ENCODE results near the gene CDH23.

The CDH23 gene

DNA sequence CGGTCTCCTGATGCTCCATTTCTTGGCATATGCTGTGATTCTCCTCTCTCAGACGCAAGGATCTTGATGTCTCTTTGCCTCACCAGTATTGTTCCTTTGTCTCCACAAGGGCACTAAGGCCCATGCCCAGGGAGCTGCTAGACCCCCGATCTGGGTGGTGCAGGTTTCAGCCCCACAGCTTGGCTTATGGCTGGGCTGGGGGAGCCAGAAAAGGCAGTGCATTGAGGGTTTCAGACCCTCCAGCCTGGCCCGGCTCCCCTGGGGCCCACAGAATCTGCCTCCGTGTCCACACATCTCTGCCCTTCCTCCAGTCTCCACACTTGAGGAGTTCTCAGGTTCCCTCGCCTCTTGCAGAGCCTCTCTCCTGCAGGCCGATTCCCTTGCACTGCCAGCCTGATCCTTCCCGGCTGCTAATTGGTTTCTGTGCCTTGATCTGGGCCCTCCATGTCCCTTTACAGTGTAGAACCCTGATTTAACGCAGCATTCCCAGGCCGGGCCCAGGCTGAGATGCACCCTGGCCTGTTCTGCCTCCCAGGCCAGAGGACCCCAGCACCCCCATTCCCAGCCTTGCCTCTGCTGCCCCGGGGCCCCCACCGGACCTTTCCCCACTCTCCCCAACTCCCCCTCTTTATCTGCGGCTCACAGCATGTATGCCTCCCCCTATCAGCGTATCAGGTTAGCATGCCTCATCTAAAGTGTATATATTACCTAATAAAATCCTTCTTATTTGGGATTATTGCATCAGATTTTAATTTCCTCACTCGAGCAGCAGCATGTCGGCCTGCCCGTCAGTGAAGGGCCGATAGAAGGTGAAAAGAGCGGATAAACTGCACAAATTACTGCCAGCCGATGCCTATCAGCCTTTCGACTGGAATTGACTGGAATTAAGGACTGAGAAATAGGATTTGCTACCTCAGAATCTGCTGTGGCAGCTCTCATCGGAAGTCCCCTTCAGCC, 177.1 kb downstream of the CDH23 start:
- CTCF ChIA-PET = interaction anchor here (0.6 kb wide), 1 partner anchor 20 kb away, joined by 4 read pairs; no protein-coding TSS in a partner anchor
- POLR2A ChIA-PET (ENCODE audit: low non-redundant PET) = interaction anchor here (0.8 kb wide), 1 partner anchor 132 kb away, joined by 4 read pairs; no protein-coding TSS in a partner anchor

GRCh38 chr10:71575451-71575850, 178.7 kb downstream of the CDH23 start:
- no peak overlapping the region for H3K27ac ChIP-seq
- ChIA-PET POLR2A (ENCODE audit: low non-redundant PET) (no interaction called here), CTCF (no interaction called here)
- TF ChIP-seq, protein P1, sequence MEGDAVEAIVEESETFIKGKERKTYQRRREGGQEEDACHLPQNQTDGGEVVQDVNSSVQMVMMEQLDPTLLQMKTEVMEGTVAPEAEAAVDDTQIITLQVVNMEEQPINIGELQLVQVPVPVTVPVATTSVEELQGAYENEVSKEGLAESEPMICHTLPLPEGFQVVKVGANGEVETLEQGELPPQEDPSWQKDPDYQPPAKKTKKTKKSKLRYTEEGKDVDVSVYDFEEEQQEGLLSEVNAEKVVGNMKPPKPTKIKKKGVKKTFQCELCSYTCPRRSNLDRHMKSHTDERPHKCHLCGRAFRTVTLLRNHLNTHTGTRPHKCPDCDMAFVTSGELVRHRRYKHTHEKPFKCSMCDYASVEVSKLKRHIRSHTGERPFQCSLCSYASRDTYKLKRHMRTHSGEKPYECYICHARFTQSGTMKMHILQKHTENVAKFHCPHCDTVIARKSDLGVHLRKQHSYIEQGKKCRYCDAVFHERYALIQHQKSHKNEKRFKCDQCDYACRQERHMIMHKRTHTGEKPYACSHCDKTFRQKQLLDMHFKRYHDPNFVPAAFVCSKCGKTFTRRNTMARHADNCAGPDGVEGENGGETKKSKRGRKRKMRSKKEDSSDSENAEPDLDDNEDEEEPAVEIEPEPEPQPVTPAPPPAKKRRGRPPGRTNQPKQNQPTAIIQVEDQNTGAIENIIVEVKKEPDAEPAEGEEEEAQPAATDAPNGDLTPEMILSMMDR (conservative IDR thresholded peaks at IDR 0.05; ENCODE audit: low read depth) = no peak
- DNase-seq (ENCODE audit: low spot score) = no peak

More for the DNA sequence above, 177.1 kb downstream of the CDH23 start:
- DNase-seq (ENCODE audit: low spot score) = no peak
- H3K27ac ChIP-seq = no peak overlapping the region
- TF ChIP-seq, protein P1 (conservative IDR thresholded peaks at IDR 0.05; ENCODE audit: low read depth) = no peak

- POLR2A ChIA-PET (ENCODE audit: low non-redundant PET) = no interaction called here
- no peak overlapping the region for H3K27ac ChIP-seq
- no peak for DNase-seq (ENCODE audit: low spot score)
- TF ChIP-seq, protein P1 (conservative IDR thresholded peaks at IDR 0.05; ENCODE audit: low read depth) = no peak
- CTCF ChIA-PET = interaction anchor here (0.6 to 0.7 kb wide), 2 partner anchors 26 to 351 kb away, joined by 3 to 4 read pairs; no protein-coding TSS in a partner anchor
Observed at GRCh38 chr10:71575934-71576801, 179.4 kb downstream of the CDH23 start.

- ChIA-PET POLR2A (ENCODE audit: low non-redundant PET) (no interaction called here), CTCF (interaction anchor here (0.6 to 0.7 kb wide), 2 partner anchors 8 to 27 kb away, joined by 3 read pairs; no protein-coding TSS in a partner anchor)
- TF ChIP-seq, protein P1 (conservative IDR thresholded peaks at IDR 0.05; ENCODE audit: low read depth) = no peak
- DNase-seq (ENCODE audit: low spot score) = no peak
- H3K27ac ChIP-seq = no peak overlapping the region
Observed at GRCh38 chr10:71576842-71577241, 180.1 kb downstream of the CDH23 start.

GRCh38 chr10:71577345-71577744, 180.6 kb downstream of the CDH23 start:
- DNase-seq (ENCODE audit: low spot score) = no peak
- ChIA-PET POLR2A (ENCODE audit: low non-redundant PET) (no interaction called here), CTCF (interaction anchor here (0.6 to 0.7 kb wide), 3 partner anchors 9 to 54 kb away, joined by 3 read pairs; no protein-coding TSS in a partner anchor)
- H3K27ac ChIP-seq = no peak overlapping the region
- TF ChIP-seq, protein P1 (conservative IDR thresholded peaks at IDR 0.05; ENCODE audit: low read depth) = no peak

- ChIA-PET POLR2A (ENCODE audit: low non-redundant PET) (no interaction called here), CTCF (interaction anchor here (0.6 kb wide), 1 partner anchor 55 kb away, joined by 3 read pairs; no protein-coding TSS in a partner anchor)
- H3K27ac ChIP-seq = no peak overlapping the region
- TF ChIP-seq, protein P1 (conservative IDR thresholded peaks at IDR 0.05; ENCODE audit: low read depth) = no peak
- no peak for DNase-seq (ENCODE audit: low spot score)
Observed at GRCh38 chr10:71578069-71578468, 181.3 kb downstream of the CDH23 start.

Data from RWPE1 (cell line).